ENCODE results near the gene CNNM4.

CNNM4 gene

GRCh38 chr2:96860065-96861029, 99.6 kb downstream of the CNNM4 start:
- H3K9ac ChIP-seq (ENCODE audit: low read length) = no peak overlapping the region
- peaks cover 14% of the 10 kb centered on the region for H3K4me1 ChIP-seq (ENCODE audit: control insufficient read depth, low read depth, low read length)
- H3K27ac ChIP-seq (ENCODE audit: low read length) = no peak overlapping the region
- no peaks in the 10 kb centered on the region for H3K9me3 ChIP-seq (ENCODE audit: control insufficient read depth, low read depth, low read length)
- peaks cover 45% of the 10 kb centered on the region for H3K36me3 ChIP-seq (ENCODE audit: control insufficient read depth, low read depth, low read length)
- H3K27me3 ChIP-seq (ENCODE audit: control insufficient read depth, insufficient read depth, low read length) = no peaks in the 10 kb centered on the region
- H3K4me3 ChIP-seq (ENCODE audit: low read length) = no peak overlapping the region

DNA sequence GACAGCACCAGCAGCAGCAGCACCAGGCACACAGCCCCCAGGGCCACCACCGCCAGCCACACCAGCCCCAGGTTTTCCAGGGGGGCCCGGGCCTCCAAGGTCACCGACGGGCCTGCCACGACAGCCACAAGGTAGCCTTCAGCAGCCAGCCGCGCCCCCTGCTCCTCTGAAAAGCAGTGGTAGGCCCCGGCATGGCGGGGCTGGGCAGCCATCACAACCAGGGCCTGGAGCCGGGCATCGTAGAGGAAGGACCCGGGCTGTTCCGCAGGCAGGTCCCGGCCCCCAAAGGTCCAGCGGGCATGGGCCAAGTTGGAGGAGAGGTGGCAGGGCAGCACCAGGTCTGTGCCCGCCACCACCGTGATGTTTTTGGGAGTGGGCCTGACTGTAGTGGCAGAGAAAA, 100.4 kb downstream of the CNNM4 start:
- Histone ChIP-seq H3K4me1 (ENCODE audit: control insufficient read depth, low read depth, low read length) (peaks cover 14% of the 10 kb centered on the region), H3K9me3 (ENCODE audit: control insufficient read depth, low read depth, low read length) (no peaks in the 10 kb centered on the region), H3K27ac (ENCODE audit: low read length) (no peak overlapping the region), H3K4me3 (ENCODE audit: low read length) (no peak overlapping the region), H3K9ac (ENCODE audit: low read length) (no peak overlapping the region), H3K27me3 (ENCODE audit: control insufficient read depth, insufficient read depth, low read length) (no peaks in the 10 kb centered on the region), H3K36me3 (ENCODE audit: control insufficient read depth, low read depth, low read length) (peaks cover 53% of the 10 kb centered on the region)

Data from iPS-18a (cell line).